ENCODE results near the gene DLGAP1. TPM values are rescaled to one million over a fixed set of nuclear protein-coding genes. Genes with fewer than 3 reads are reported as not detected.

The DLGAP1 gene
- total and polyA plus RNA-seq, 2 experiments from 2014 or later: 17.0 to 48.5 TPM

DNA sequence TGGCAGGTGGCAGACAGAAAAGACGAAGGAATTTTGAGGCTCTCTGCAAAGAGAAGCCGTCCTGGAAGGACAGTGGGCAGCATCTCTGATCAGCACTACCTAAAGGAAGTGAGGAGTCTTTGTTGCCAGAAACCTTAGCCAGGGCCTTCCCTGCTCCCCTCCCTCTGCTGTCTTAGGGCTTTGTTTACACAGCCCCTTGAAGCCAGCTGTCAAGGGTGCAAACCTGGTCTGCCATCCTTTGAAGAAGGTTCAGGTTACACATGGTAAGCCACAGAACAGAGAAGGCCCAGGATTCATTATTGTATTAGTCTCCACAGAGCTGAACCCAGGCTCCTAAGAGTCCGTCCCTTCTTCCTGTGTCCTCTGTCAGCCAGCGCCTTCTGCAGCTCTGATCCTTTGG, 648.5 kb downstream of the DLGAP1 start (continued):
- no peak for TF ChIP-seq NANOG (IDR thresholded peaks at IDR 0.05; ENCODE audit: borderline replicate concordance)

DNA sequence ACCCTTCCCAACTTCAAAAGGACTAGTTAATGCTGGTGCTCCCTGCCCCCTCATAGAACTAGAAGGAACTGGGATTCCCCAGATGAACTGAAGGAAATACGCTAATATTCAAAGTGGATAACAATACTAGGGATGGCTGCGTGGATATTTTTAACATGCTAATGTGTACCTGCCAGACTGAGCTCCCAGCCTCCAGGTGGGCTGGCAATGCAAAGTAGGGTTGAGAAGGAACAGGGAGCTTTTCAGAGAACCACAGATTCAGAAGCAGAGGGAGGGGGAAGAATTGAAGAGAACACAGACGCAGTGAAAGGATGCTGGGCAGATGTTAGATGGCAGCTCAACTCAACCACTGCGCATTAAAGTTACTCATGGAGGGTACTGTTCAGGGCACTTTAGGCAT, 650.8 kb downstream of the DLGAP1 start:
- Histone ChIP-seq H3F3A (replicated peaks; ENCODE audit: low read depth) (no peaks in the 10 kb centered on the region), H3K36me3 (ENCODE audit: insufficient read depth) (no peaks in the 10 kb centered on the region)

More for the DNA sequence above, 650.8 kb downstream of the DLGAP1 start:
- Mint-ChIP-seq H3K4me1 (no peaks in the 10 kb centered on the region), H3K36me3 (ENCODE audit: low read depth) (no peaks in the 10 kb centered on the region), H3K9me3 (no peaks in the 10 kb centered on the region), H3K4me3 (no peak overlapping the region), H3K27me3 (ENCODE audit: insufficient read depth, low read depth, poor library complexity) (peaks cover 3% of the 10 kb centered on the region), H3K27ac (no peak overlapping the region)
- ATAC-seq (no peak), DNase-seq (ENCODE audit: low spot score) (no peak)
- H3K9me2 ChIP-seq (ENCODE audit: insufficient read depth): no peaks in the 10 kb centered on the region
- H4K20me1 ChIP-seq (replicated peaks; ENCODE audit: insufficient read depth): no peaks in the 10 kb centered on the region
- H3K4me3 ChIP-seq: no peak overlapping the region
- peaks cover 20% of the 10 kb centered on the region for H3K4me1 ChIP-seq (ENCODE audit: insufficient read depth)
- H2AFZ ChIP-seq: no peak overlapping the region
- TF ChIP-seq, protein P1, sequence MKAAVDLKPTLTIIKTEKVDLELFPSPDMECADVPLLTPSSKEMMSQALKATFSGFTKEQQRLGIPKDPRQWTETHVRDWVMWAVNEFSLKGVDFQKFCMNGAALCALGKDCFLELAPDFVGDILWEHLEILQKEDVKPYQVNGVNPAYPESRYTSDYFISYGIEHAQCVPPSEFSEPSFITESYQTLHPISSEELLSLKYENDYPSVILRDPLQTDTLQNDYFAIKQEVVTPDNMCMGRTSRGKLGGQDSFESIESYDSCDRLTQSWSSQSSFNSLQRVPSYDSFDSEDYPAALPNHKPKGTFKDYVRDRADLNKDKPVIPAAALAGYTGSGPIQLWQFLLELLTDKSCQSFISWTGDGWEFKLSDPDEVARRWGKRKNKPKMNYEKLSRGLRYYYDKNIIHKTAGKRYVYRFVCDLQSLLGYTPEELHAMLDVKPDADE (IDR thresholded peaks at IDR 0.05): no peak
- no peak for TF ChIP-seq STAT1 (IDR thresholded peaks at IDR 0.05; ENCODE audit: unreplicated experiment)
- TF ChIP-seq, protein P2, sequence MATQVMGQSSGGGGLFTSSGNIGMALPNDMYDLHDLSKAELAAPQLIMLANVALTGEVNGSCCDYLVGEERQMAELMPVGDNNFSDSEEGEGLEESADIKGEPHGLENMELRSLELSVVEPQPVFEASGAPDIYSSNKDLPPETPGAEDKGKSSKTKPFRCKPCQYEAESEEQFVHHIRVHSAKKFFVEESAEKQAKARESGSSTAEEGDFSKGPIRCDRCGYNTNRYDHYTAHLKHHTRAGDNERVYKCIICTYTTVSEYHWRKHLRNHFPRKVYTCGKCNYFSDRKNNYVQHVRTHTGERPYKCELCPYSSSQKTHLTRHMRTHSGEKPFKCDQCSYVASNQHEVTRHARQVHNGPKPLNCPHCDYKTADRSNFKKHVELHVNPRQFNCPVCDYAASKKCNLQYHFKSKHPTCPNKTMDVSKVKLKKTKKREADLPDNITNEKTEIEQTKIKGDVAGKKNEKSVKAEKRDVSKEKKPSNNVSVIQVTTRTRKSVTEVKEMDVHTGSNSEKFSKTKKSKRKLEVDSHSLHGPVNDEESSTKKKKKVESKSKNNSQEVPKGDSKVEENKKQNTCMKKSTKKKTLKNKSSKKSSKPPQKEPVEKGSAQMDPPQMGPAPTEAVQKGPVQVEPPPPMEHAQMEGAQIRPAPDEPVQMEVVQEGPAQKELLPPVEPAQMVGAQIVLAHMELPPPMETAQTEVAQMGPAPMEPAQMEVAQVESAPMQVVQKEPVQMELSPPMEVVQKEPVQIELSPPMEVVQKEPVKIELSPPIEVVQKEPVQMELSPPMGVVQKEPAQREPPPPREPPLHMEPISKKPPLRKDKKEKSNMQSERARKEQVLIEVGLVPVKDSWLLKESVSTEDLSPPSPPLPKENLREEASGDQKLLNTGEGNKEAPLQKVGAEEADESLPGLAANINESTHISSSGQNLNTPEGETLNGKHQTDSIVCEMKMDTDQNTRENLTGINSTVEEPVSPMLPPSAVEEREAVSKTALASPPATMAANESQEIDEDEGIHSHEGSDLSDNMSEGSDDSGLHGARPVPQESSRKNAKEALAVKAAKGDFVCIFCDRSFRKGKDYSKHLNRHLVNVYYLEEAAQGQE (IDR thresholded peaks at IDR 0.05; ENCODE audit: unreplicated experiment): no peak
- no peak for TF ChIP-seq EZH2phosphoT487 (IDR thresholded peaks at IDR 0.05; ENCODE audit: unreplicated experiment)
- TF ChIP-seq, protein P3, sequence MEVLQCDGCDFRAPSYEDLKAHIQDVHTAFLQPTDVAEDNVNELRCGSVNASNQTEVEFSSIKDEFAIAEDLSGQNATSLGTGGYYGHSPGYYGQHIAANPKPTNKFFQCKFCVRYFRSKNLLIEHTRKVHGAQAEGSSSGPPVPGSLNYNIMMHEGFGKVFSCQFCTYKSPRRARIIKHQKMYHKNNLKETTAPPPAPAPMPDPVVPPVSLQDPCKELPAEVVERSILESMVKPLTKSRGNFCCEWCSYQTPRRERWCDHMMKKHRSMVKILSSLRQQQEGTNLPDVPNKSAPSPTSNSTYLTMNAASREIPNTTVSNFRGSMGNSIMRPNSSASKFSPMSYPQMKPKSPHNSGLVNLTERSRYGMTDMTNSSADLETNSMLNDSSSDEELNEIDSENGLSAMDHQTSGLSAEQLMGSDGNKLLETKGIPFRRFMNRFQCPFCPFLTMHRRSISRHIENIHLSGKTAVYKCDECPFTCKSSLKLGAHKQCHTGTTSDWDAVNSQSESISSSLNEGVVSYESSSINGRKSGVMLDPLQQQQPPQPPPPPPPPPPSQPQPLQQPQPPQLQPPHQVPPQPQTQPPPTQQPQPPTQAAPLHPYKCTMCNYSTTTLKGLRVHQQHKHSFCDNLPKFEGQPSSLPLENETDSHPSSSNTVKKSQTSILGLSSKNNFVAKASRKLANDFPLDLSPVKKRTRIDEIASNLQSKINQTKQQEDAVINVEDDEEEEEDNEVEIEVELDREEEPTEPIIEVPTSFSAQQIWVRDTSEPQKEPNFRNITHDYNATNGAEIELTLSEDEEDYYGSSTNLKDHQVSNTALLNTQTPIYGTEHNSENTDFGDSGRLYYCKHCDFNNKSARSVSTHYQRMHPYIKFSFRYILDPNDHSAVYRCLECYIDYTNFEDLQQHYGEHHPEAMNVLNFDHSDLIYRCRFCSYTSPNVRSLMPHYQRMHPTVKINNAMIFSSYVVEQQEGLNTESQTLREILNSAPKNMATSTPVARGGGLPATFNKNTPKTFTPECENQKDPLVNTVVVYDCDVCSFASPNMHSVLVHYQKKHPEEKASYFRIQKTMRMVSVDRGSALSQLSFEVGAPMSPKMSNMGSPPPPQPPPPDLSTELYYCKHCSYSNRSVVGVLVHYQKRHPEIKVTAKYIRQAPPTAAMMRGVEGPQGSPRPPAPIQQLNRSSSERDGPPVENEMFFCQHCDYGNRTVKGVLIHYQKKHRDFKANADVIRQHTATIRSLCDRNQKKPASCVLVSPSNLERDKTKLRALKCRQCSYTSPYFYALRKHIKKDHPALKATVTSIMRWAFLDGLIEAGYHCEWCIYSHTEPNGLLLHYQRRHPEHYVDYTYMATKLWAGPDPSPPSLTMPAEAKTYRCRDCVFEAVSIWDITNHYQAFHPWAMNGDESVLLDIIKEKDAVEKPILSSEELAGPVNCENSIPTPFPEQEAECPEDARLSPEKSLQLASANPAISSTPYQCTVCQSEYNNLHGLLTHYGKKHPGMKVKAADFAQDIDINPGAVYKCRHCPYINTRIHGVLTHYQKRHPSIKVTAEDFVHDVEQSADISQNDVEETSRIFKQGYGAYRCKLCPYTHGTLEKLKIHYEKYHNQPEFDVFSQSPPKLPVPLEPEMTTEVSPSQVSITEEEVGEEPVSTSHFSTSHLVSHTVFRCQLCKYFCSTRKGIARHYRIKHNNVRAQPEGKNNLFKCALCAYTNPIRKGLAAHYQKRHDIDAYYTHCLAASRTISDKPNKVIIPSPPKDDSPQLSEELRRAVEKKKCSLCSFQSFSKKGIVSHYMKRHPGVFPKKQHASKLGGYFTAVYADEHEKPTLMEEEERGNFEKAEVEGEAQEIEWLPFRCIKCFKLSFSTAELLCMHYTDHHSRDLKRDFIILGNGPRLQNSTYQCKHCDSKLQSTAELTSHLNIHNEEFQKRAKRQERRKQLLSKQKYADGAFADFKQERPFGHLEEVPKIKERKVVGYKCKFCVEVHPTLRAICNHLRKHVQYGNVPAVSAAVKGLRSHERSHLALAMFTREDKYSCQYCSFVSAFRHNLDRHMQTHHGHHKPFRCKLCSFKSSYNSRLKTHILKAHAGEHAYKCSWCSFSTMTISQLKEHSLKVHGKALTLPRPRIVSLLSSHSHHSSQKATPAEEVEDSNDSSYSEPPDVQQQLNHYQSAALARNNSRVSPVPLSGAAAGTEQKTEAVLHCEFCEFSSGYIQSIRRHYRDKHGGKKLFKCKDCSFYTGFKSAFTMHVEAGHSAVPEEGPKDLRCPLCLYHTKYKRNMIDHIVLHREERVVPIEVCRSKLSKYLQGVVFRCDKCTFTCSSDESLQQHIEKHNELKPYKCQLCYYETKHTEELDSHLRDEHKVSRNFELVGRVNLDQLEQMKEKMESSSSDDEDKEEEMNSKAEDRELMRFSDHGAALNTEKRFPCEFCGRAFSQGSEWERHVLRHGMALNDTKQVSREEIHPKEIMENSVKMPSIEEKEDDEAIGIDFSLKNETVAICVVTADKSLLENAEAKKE (CRISPR knock-in tag; IDR thresholded peaks at IDR 0.05): no peak
- TF ChIP-seq POLR2AphosphoS5 (IDR thresholded peaks at IDR 0.05; ENCODE audit: low read depth): no peak
- TF ChIP-seq JUNB (IDR thresholded peaks at IDR 0.05; ENCODE audit: unreplicated experiment): no peak
- no peak for TF ChIP-seq CREB1 (CRISPR knock-in tag; IDR thresholded peaks at IDR 0.05; ENCODE audit: low read depth)
- no peak for TF ChIP-seq ZNF331 (CRISPR knock-in tag; IDR thresholded peaks at IDR 0.05; ENCODE audit: low read depth)
- no peak for TF ChIP-seq ZNF114 (CRISPR knock-in tag; IDR thresholded peaks at IDR 0.05)
- TF ChIP-seq, protein P4, sequence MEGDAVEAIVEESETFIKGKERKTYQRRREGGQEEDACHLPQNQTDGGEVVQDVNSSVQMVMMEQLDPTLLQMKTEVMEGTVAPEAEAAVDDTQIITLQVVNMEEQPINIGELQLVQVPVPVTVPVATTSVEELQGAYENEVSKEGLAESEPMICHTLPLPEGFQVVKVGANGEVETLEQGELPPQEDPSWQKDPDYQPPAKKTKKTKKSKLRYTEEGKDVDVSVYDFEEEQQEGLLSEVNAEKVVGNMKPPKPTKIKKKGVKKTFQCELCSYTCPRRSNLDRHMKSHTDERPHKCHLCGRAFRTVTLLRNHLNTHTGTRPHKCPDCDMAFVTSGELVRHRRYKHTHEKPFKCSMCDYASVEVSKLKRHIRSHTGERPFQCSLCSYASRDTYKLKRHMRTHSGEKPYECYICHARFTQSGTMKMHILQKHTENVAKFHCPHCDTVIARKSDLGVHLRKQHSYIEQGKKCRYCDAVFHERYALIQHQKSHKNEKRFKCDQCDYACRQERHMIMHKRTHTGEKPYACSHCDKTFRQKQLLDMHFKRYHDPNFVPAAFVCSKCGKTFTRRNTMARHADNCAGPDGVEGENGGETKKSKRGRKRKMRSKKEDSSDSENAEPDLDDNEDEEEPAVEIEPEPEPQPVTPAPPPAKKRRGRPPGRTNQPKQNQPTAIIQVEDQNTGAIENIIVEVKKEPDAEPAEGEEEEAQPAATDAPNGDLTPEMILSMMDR (conservative IDR thresholded peaks at IDR 0.05; ENCODE audit: low read depth in 2 of 2): no peak
- no peak for TF ChIP-seq NANOG (IDR thresholded peaks at IDR 0.05; ENCODE audit: borderline replicate concordance)
- no peak for TF ChIP-seq EZH2 (IDR thresholded peaks at IDR 0.05; ENCODE audit: low read depth, unreplicated experiment)
- H3K27me3 ChIP-seq (ENCODE audit: insufficient read depth): no peaks in the 10 kb centered on the region
- H3K79me2 ChIP-seq (replicated peaks; ENCODE audit: insufficient read depth): no peaks in the 10 kb centered on the region
- H3K27ac ChIP-seq (ENCODE audit: low read depth): no peak overlapping the region
- no peak overlapping the region for H3K4me2 ChIP-seq

All from GM23338 (cell line).